ENCODE results near the gene KIAA1191. TPM values are rescaled to one million over a fixed set of nuclear protein-coding genes. Genes with fewer than 3 reads are reported as not detected.

KIAA1191 gene
- total RNA-seq, 1 experiment from 2014 or later, result 119 TPM

DNA sequence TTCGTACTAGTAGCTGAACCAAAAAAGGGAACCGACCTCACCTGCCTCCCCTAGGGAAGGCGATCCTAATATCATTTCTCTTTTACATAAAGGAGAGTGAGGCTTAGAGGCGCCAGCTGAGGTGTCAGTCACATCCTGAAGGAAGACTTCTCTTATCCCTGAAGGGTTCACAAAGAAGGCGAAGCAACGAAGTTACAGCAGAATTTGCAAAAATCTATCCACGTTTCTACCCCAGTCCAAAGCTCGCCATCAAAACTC, 598 bp upstream of the KIAA1191 start:
- Histone ChIP-seq H3K9me3 (no peaks in the 10 kb centered on the region), H3K4me3 (ENCODE audit: low read depth, low read length) (peak overlapping the region; percentile 82), H3K27me3 (replicated peaks; ENCODE audit: control insufficient read depth, insufficient read depth, low read length) (no peaks in the 10 kb centered on the region), H3K36me3 (ENCODE audit: control insufficient read depth, insufficient read depth, low read length) (no peaks in the 10 kb centered on the region; the same call in 1 of the 2 replicates), H3K4me1 (no peaks in the 10 kb centered on the region; the same call in 1 of the 2 replicates)
- intact Hi-C loops (cut with micrococcal nuclease; ENCODE audit: unreplicated experiment), result no loop called here
- ChIA-PET CTCF (interaction anchor here (0.6 to 1.8 kb wide), 2 partner anchors 210 to 632 kb away, joined by 3 to 16 read pairs; no protein-coding TSS in a partner anchor), POLR2A (interaction anchor here (0.8 to 1.4 kb wide), 2 partner anchors 54 to 86 kb away, joined by 3 to 6 read pairs; partner anchors contain the start of gene FAF2)
- H3K27me3 Mint-ChIP-seq (ENCODE audit: insufficient read depth, unreplicated experiment), result peaks cover 2% of the 10 kb centered on the region
- DNase-seq, result no peak
- no peak overlapping the region for H3K27ac Mint-ChIP-seq (ENCODE audit: unreplicated experiment)
- peaks cover 28% of the 10 kb centered on the region for H3K36me3 Mint-ChIP-seq (ENCODE audit: insufficient read depth, unreplicated experiment)
- no peaks in the 10 kb centered on the region for H3K4me1 Mint-ChIP-seq (ENCODE audit: low read depth, unreplicated experiment)
- H3K9me3 Mint-ChIP-seq (ENCODE audit: unreplicated experiment), result no peaks in the 10 kb centered on the region
- peak overlapping the region; percentile 95 for H3K4me3 Mint-ChIP-seq (ENCODE audit: unreplicated experiment)
- TF ChIP-seq, protein P1, sequence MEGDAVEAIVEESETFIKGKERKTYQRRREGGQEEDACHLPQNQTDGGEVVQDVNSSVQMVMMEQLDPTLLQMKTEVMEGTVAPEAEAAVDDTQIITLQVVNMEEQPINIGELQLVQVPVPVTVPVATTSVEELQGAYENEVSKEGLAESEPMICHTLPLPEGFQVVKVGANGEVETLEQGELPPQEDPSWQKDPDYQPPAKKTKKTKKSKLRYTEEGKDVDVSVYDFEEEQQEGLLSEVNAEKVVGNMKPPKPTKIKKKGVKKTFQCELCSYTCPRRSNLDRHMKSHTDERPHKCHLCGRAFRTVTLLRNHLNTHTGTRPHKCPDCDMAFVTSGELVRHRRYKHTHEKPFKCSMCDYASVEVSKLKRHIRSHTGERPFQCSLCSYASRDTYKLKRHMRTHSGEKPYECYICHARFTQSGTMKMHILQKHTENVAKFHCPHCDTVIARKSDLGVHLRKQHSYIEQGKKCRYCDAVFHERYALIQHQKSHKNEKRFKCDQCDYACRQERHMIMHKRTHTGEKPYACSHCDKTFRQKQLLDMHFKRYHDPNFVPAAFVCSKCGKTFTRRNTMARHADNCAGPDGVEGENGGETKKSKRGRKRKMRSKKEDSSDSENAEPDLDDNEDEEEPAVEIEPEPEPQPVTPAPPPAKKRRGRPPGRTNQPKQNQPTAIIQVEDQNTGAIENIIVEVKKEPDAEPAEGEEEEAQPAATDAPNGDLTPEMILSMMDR (IDR thresholded peaks at IDR 0.05; ENCODE audit: insufficient read depth in 1 of 2, low read depth in 1 of 2, low read length in 1 of 2, severe bottlenecking in 1 of 2, unreplicated experiment in 1 of 2), result no peak
- BruUV-seq (replicated peaks), result no TSS peak

DNA sequence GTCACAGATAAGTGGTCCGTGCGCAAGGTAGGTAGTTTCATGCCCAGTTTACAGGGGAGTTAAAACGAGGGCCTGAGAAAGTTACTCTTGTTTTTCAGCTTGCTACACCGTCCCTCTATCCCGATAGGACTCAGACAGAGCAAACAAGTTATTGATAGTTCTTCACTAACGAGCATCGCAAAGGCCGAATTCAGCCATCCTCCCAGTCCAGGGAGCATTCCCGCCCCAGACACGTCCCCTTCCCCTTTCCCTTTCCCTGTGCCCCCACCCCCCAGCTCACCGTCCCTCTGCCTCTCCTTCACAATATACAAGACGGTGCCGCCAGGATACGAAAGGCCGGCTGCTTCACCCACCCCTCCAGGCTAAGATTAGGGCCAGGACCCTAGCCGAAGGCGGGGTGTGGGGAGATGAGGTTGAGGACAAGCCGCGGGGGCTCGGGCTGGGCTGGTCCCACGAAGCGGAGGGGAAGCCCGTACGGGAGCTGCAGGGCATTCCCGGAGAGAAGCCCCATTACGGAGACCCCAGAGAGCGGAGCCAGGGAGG, 599 bp downstream of the KIAA1191 start:
- peaks cover 2% of the 10 kb centered on the region; the same call in 1 of the 2 replicates for H3K36me3 ChIP-seq (ENCODE audit: control insufficient read depth, insufficient read depth, low read length)
- H3K27me3 ChIP-seq (replicated peaks; ENCODE audit: control insufficient read depth, insufficient read depth, low read length), result no peaks in the 10 kb centered on the region
- Mint-ChIP-seq H3K4me3 (ENCODE audit: unreplicated experiment) (peak overlapping the region; percentile 95), H3K9me3 (ENCODE audit: unreplicated experiment) (no peaks in the 10 kb centered on the region), H3K27ac (ENCODE audit: unreplicated experiment) (peak overlapping the region; percentile 93), H3K4me1 (ENCODE audit: low read depth, unreplicated experiment) (no peaks in the 10 kb centered on the region), H3K27me3 (ENCODE audit: insufficient read depth, unreplicated experiment) (peaks cover 2% of the 10 kb centered on the region), H3K36me3 (ENCODE audit: insufficient read depth, unreplicated experiment) (peaks cover 38% of the 10 kb centered on the region)
- CTCF ChIA-PET, result interaction anchor here (0.7 to 1.8 kb wide), 2 partner anchors 21 to 631 kb away, joined by 4 to 16 read pairs; no protein-coding TSS in a partner anchor
- H3K9me3 ChIP-seq, result no peaks in the 10 kb centered on the region
- POLR2A ChIA-PET, result interaction anchor here (1.0 to 1.1 kb wide), 2 partner anchors 9 to 28 kb away, joined by 4 to 6 read pairs; partner anchors contain the start of genes HIGD2A and NOP16
- DNase-seq, result no peak
- intact Hi-C loops (cut with micrococcal nuclease; ENCODE audit: unreplicated experiment), result loop anchor here (1.0 kb wide), 1 partner anchor 28 kb away; no protein-coding TSS in a partner anchor
- no peaks in the 10 kb centered on the region; the same call in 1 of the 2 replicates for H3K4me1 ChIP-seq
- TF ChIP-seq, protein P1 (IDR thresholded peaks at IDR 0.05; ENCODE audit: insufficient read depth in 1 of 2, low read depth in 1 of 2, low read length in 1 of 2, severe bottlenecking in 1 of 2, unreplicated experiment in 1 of 2), result no peak
- peak overlapping the region; percentile 82 for H3K4me3 ChIP-seq (ENCODE audit: low read depth, low read length)
- TSS peak; percentile 60 for BruUV-seq (replicated peaks)

DNA sequence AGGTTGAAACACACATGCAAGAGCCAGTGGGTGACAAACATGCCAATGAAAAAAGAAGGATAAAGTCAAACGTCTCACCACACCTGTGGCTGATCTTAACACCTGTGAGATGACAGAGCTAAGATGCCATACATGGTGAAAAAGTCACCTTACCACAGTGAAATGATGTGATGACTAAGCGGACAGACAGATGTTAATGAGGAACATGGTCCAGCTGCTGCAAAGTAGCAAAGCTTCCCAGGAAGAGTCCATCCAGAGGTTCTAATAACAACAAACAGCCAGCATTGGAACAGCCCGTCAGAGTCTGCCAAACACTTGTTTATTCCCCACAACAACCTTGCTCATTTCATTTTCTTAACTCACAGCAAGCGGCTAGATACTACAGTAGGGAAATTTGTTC, 1.9 kb downstream of the KIAA1191 start:
- no peak overlapping the region for H3K27ac Mint-ChIP-seq (ENCODE audit: unreplicated experiment)
- intact Hi-C loops (cut with micrococcal nuclease; ENCODE audit: unreplicated experiment), result no loop called here
- TF ChIP-seq, protein P1 (IDR thresholded peaks at IDR 0.05; ENCODE audit: insufficient read depth in 1 of 2, low read depth in 1 of 2, low read length in 1 of 2, severe bottlenecking in 1 of 2, unreplicated experiment in 1 of 2), result no peak
- TSS peak; percentile 8 for BruUV-seq (replicated peaks)
- peaks cover 2% of the 10 kb centered on the region for H3K27me3 Mint-ChIP-seq (ENCODE audit: insufficient read depth, unreplicated experiment)
- H3K4me3 Mint-ChIP-seq (ENCODE audit: unreplicated experiment), result peak overlapping the region; percentile 45
- no peak for DNase-seq
- H3K9me3 ChIP-seq, result no peaks in the 10 kb centered on the region
- H3K4me1 Mint-ChIP-seq (ENCODE audit: low read depth, unreplicated experiment), result no peaks in the 10 kb centered on the region
- ChIA-PET CTCF (no interaction called here), POLR2A (interaction anchor here (0.7 kb wide), 1 partner anchor 107 kb away, joined by 4 read pairs; no protein-coding TSS in a partner anchor)
- H3K36me3 Mint-ChIP-seq (ENCODE audit: insufficient read depth, unreplicated experiment), result peaks cover 46% of the 10 kb centered on the region
- H3K27me3 ChIP-seq (replicated peaks; ENCODE audit: control insufficient read depth, insufficient read depth, low read length), result no peaks in the 10 kb centered on the region
- H3K36me3 ChIP-seq (ENCODE audit: control insufficient read depth, insufficient read depth, low read length), result peaks cover 2% of the 10 kb centered on the region; the same call in 1 of the 2 replicates
- no peaks in the 10 kb centered on the region for H3K4me1 ChIP-seq
- no peak overlapping the region for H3K4me3 ChIP-seq (ENCODE audit: low read depth, low read length)
- H3K9me3 Mint-ChIP-seq (ENCODE audit: unreplicated experiment), result no peaks in the 10 kb centered on the region

Measured in Caco-2 (cell line).